ENCODE measurements around the gene URI1. TPM values are rescaled to one million over a fixed set of nuclear protein-coding genes. Genes with fewer than 3 reads are reported as not detected.

URI1 gene
- total RNA-seq, 1 donor from 2014 or later, result 60.6 TPM

DNA sequence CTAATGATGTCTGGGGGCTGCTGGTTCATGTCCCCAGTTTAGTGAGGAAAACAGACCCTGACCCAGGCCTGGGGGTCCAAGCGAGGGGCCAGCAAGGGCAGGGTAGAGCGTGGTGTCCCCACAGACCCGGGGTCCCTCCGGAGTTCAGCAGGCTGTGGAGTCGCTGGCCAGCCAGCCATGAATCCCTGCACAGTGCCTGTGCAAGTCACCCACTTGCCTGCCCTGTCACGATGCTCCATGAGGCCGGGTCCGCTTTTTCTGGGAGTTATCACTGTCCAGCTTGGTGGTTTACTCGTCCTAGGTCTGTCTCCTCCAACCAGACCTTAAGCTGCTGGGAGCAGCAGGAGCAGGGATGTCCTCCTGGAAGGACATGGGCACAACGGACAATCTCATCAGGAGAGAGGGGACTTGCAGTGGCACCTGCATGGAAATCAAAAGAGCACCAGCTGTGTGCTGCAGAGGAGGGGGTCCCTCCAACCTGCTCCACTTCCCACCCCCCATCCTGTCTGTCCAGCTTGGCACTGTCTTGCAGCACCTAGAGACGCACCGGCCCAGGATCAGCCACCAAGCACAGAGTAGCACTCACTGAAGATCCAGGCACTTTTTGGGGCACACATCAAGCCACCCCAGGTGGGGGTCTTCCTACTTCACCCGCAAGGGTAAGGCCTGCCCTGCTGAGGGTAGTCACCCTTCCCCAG lies 121.8 kb downstream of the URI1 start:
- peak; percentile 45 for DNase-seq (ENCODE audit: low spot score)
- no peak for ATAC-seq
- intact Hi-C loops (cut with DNase I), result no loop called here

- no peak for DNase-seq (ENCODE audit: low spot score)
- ATAC-seq, result no peak
- intact Hi-C loops (cut with DNase I), result no loop called here
Observed at GRCh38 chr19:30064348-30064699, 122.3 kb downstream of the URI1 start.

- ATAC-seq (no peak), DNase-seq (ENCODE audit: low spot score) (no peak)
- intact Hi-C loops (cut with DNase I), result no loop called here
Observed at GRCh38 chr19:30064771-30065494, 122.9 kb downstream of the URI1 start.

DNA sequence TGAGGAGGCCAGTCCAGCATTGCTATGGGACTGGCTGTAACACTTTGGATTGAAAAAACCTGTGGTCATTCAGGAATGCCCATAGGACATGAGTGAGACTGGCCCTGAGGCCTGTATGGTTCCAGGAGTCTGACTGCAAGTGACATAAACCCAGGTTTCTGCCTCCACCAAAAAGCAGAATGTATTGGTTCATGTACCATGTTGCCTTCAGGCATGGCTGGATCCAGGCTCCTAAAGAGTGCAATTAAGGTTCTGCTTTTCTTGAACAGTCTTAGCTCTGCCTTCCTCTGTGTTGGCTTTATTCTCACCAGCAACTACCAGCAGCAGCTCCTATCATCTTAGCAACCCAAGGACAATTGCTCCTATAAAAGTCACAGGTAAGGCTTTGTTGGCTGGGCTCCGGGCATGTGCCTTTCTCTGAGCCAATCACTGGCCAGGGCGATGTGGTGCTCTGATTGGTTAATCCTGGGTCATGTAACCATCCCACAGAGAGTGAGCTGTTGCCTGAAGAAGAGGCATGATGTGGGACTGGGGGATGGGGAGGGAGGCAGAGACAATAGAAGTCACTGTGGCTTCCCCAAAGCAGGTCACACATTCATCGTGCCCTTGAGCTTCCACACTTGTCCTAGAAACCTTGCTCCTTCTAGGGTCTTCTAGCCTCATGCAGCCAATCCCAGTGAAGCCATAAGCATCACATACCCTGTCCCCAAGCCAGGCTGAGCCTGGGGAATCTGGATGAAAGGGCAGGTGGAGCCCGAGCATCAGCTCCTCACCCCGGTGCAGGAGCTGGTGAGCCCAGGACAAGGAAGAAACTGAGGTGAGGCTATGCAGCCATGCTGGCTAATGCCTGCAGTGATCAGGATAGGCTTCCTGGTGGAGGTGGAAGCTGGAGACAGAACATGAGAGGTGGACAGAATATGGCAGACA lies 123.9 kb downstream of the URI1 start:
- no peak for ATAC-seq
- intact Hi-C loops (cut with DNase I), result no loop called here
- no peak for DNase-seq (ENCODE audit: low spot score)

Other genes starting within 250 kb of the URI1 start
- gene C19orf12, start 227.0 kb upstream of the URI1 start, total RNA-seq, result 30.9 TPM
- gene CCNE1, start 130.2 kb upstream of the URI1 start, total RNA-seq, result 4.1 TPM

Measured in sciatic nerve (tissue), 2 donors.